Transverse colon (tissue), 4 donors: ENCODE measurements around the gene PYGB.

ENCODE experiments used
- EP300 ChIP-seq: sonication (generic); formaldehyde crosslinking; IDR thresholded peaks from one replicate; pipeline ENCODE4 v1.6.1; 2017; ENCODE audit warnings: antibody characterized with exemption, low read depth
- POLR2A ChIP-seq: fragments of 450-650 bp; IDR thresholded peaks from one replicate; pipeline ENCODE4 v1.6.1; 2016; ENCODE audit warnings: antibody characterized with exemption, mild to moderate bottlenecking, moderate library complexity
- POLR2AphosphoS5 ChIP-seq, 3 donors: sonication (generic); formaldehyde crosslinking; IDR thresholded peaks; one replicate each; pipeline ENCODE4 v1.6.1; 2016; ENCODE audit warnings: antibody characterized with exemption in 3 of 3
- TF ChIP-seq, protein P1 (sequence below), 5 experiments: fragments of 200-600 bp in 3 of 5; fragments of 450-650 bp in 2 of 5; sonication (generic) in 3 of 5; IDR thresholded peaks; 1 replicate in 2 of 5; 2 replicates in 3 of 5; pipeline ENCODE4 v1.5.1; 2016 to 2017; ENCODE audit warnings: antibody characterized with exemption in 5 of 5, inconsistent platforms in 3 of 5, mild to moderate bottlenecking in 2 of 5, moderate library complexity in 1 of 5

DNA sequence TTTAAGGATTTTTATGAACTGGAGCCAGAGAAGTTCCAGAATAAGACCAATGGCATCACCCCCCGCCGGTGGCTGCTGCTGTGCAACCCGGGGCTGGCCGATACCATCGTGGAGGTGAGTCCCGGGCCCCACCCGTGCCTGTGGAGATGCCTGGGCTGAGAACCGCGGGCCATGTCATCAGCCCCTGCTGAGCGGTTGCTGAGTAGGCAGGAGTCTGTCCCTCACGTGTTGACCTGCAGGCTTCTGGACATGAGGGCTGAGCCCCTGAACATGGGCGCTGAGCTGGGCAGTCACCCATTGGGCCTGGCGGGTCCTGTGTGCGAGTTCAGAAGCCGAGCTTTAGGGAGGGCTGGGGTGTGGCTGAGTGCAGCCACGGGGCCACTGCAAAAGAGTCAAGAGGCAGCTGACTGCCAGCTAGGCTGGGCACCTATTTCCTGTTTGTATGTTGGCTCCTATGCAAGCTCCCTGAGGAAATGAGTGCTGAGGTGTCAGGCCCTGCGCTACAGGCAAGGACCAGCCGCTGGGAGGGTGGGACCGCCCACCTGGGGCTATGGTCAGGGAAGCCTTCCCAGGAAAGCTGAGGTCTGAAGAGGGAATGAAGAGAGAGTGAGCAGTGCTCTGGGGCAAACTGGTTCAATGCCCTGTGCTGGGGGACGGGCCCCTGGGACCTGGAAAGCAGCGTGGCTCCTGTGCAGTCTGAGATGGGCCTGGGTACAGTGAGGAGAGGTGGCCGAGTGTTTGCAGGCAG, 34.3 kb downstream of the PYGB start:
- TF ChIP-seq, protein P1, sequence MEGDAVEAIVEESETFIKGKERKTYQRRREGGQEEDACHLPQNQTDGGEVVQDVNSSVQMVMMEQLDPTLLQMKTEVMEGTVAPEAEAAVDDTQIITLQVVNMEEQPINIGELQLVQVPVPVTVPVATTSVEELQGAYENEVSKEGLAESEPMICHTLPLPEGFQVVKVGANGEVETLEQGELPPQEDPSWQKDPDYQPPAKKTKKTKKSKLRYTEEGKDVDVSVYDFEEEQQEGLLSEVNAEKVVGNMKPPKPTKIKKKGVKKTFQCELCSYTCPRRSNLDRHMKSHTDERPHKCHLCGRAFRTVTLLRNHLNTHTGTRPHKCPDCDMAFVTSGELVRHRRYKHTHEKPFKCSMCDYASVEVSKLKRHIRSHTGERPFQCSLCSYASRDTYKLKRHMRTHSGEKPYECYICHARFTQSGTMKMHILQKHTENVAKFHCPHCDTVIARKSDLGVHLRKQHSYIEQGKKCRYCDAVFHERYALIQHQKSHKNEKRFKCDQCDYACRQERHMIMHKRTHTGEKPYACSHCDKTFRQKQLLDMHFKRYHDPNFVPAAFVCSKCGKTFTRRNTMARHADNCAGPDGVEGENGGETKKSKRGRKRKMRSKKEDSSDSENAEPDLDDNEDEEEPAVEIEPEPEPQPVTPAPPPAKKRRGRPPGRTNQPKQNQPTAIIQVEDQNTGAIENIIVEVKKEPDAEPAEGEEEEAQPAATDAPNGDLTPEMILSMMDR (IDR thresholded peaks at IDR 0.05) = no peak
- TF ChIP-seq POLR2AphosphoS5 (IDR thresholded peaks at IDR 0.05) (no peak), POLR2A (no peak), EP300 (no peak)
